GM21360 (cell line): Measurements from ENCODE around the gene SLC2A9.
"Not testable (repeated sequence)": the region's sequence is repeated elsewhere in the genome, so short reads cannot be mapped to it uniquely, and the experiment has no call there.

Experiments used
- ATAC-seq: cut with Tn5 transposase; IDR thresholded peaks from one replicate; pipeline ENCODE4 v1.9.1; 2021; ENCODE audit warnings: mild to moderate bottlenecking, moderate library complexity; ENCODE audit not compliant: unreplicated experiment

SLC2A9 gene

GRCh38 chr4:9999956-10000561, 21.2 kb downstream of the SLC2A9 start:
- peak; percentile 48 for ATAC-seq

GRCh38 chr4:9997886-9998285, 23.4 kb downstream of the SLC2A9 start:
- no peak for ATAC-seq

- ATAC-seq = no peak
Observed at GRCh38 chr4:9996319-9997110, 24.8 kb downstream of the SLC2A9 start.

GRCh38 chr4:9994246-9994847, 26.9 kb downstream of the SLC2A9 start:
- peak; percentile 44 for ATAC-seq

- ATAC-seq = no peak
Observed at GRCh38 chr4:9989918-9990635, 31.2 kb downstream of the SLC2A9 start.

GRCh38 chr4:9988933-9989332, 32.4 kb downstream of the SLC2A9 start:
- ATAC-seq = no peak

GRCh38 chr4:9988363-9988749, 32.9 kb downstream of the SLC2A9 start:
- ATAC-seq = peak; percentile 18

- peak; percentile 57 for ATAC-seq
Observed at GRCh38 chr4:9987749-9988362, 33.4 kb downstream of the SLC2A9 start.

GRCh38 chr4:9984621-9985020, 36.7 kb downstream of the SLC2A9 start:
- ATAC-seq = no peak

GRCh38 chr4:9983211-9983610, 38.1 kb downstream of the SLC2A9 start:
- no peak for ATAC-seq

GRCh38 chr4:9981899-9982298, 39.4 kb downstream of the SLC2A9 start:
- not testable (repeated sequence) for ATAC-seq

GRCh38 chr4:9980898-9981297, 40.4 kb downstream of the SLC2A9 start:
- ATAC-seq = no peak

- ATAC-seq = no peak
Observed at GRCh38 chr4:9979101-9979701, 42.1 kb downstream of the SLC2A9 start.

- no peak for ATAC-seq
Observed at GRCh38 chr4:9977518-9978031, 43.7 kb downstream of the SLC2A9 start.

- no peak for ATAC-seq
Observed at GRCh38 chr4:9976781-9977180, 44.5 kb downstream of the SLC2A9 start.

GRCh38 chr4:9976293-9976692, 45.0 kb downstream of the SLC2A9 start:
- no peak for ATAC-seq

GRCh38 chr4:9971711-9972110, 49.6 kb downstream of the SLC2A9 start:
- ATAC-seq = no peak

- peak; percentile 76 for ATAC-seq
Observed at GRCh38 chr4:9970399-9971011, 50.8 kb downstream of the SLC2A9 start.

GRCh38 chr4:9969526-9970398, 51.5 kb downstream of the SLC2A9 start:
- ATAC-seq = no peak
